Measurements from ENCODE around the gene CDC42BPA.

The CDC42BPA gene, protein sequence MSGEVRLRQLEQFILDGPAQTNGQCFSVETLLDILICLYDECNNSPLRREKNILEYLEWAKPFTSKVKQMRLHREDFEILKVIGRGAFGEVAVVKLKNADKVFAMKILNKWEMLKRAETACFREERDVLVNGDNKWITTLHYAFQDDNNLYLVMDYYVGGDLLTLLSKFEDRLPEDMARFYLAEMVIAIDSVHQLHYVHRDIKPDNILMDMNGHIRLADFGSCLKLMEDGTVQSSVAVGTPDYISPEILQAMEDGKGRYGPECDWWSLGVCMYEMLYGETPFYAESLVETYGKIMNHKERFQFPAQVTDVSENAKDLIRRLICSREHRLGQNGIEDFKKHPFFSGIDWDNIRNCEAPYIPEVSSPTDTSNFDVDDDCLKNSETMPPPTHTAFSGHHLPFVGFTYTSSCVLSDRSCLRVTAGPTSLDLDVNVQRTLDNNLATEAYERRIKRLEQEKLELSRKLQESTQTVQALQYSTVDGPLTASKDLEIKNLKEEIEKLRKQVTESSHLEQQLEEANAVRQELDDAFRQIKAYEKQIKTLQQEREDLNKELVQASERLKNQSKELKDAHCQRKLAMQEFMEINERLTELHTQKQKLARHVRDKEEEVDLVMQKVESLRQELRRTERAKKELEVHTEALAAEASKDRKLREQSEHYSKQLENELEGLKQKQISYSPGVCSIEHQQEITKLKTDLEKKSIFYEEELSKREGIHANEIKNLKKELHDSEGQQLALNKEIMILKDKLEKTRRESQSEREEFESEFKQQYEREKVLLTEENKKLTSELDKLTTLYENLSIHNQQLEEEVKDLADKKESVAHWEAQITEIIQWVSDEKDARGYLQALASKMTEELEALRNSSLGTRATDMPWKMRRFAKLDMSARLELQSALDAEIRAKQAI (N-terminal part only)

DNA sequence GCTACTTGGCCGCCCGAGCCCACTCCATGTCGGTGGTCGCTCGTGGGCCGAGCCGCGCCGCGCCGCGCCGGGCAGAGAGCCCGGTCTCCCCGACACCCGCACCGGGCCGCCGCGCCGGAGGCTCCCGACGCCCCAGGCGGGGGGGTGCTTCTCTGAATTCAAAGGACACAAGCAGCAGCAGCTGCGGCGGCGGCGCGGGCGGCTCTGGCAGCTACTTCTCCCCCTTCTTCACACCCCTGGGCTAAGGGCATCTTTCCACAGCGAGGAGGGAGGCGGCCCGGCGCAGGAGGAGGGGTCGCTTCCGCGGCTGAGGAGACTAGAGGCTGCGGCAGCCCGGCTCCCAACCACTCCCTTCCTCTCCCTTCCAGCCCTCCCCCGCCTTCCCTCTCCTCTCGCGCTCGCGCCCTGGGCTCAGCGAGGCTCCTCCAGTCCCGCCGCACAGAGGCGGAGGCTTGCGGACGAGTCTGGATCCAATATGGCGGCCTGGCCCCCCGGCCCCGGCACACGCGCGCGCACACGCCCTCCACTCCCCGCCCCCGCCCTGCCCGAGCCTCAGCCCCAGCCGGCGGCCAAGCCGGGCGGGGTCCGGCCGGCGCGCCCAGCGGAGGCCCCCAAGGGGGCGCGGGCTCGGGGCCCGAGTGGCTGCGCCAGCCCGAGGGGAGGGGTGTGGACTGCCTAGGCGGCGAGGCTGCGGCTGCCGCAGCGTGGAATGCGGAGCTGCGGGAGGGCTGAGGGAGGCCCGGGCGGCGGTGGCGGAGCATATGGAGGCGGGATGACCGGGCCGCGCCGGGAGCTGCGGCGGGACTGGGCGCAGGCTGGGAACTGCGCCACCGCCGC is at the start of gene CDC42BPA:
Gene CDC42BPA (minus strand): TSS at position 477 of the 837 bp plus-strand sequence. CDS start 1,310 bp downstream, outside the sequence.
- no peaks in the 10 kb centered on the region for H3K27me3 ChIP-seq (ENCODE audit: low read depth)
- no peaks in the 10 kb centered on the region for H3K36me3 ChIP-seq (replicated peaks)
- in situ Hi-C loops (cut with MboI; ENCODE audit: low sequenced_read_pairs), result no loop called here
- peak within 1 kb of the TSS; percentile 67 for H3K4me3 ChIP-seq
- peaks cover 13% of the 10 kb centered on the region for H3K4me1 ChIP-seq
- peak; percentile 76 to 90 for DNase-seq (ENCODE audit: low spot score in 2 of 2)
- no peaks in the 10 kb centered on the region for H3K9me3 ChIP-seq

DNA sequence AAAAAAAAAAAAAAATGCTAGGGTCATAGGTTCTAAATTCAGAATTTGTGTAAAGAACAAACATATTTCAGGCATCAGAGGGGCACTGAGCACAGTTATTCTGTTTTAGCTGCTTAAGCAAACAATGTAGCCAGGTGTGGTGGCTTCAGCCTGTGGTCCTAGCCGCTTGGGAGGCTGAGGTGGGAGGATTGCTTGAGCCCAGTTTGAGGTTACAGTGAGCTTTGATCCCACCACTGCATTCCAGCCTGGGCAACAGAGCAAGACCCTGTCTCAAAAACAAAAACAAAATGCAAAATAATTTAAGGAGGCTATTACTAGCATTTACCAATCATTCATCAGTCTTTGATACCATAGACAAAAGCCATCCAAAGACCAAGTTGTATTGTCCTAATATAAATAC is 49.7 kb upstream of the CDC42BPA start:
- Histone ChIP-seq H3K36me3 (replicated peaks) (no peaks in the 10 kb centered on the region), H3K9me3 (no peaks in the 10 kb centered on the region), H3K4me3 (no peak overlapping the region), H3K27me3 (ENCODE audit: low read depth) (no peaks in the 10 kb centered on the region), H3K4me1 (no peaks in the 10 kb centered on the region)
- DNase-seq (ENCODE audit: low spot score in 2 of 2), result no peak
- in situ Hi-C loops (cut with MboI; ENCODE audit: low sequenced_read_pairs), result no loop called here

DNA sequence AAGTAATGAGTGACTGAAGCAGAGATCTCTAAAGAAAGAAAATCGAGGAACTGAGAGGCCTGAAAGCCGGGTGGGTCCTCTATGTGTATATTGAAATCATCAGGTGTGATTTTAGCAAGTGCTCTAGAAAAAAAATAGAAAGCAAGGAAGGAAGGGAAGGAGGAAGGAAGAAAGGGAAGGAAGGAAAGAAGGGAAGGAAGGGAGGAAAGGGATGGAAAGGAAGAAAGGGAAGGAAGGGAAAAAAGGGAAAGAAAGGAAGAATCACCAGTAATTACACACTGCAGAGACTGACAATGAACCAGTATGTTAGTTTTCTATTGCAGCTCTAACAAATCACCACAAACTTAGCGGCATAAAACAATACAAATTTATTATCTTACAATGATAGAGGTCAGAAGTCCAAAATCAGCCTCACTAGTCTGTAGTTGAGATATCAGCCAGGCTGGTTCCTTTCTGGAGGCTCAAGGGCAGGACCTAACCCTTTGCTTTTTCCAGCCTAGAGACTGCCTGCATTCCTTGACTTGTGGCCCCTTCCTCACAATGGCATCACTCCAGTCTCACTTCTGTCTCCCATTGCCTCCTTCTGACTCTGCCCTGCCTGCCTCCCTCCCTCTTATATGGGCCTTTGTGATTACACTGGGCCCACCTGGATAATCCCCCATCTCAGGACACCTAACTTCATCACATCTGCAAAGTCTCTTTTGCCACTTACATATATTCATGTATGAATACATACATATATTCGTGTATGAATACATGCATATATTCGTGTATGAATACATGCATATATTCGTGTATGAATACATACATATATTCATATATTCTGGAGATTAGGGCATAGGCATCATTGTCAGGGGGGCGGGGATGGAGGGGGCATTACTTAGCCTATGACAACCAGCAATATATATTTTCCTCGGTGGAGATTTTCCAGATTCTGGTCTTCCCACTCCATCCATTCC is 47.5 kb upstream of the CDC42BPA start:
- Histone ChIP-seq H3K4me3 (no peak overlapping the region), H3K36me3 (replicated peaks) (no peaks in the 10 kb centered on the region), H3K27me3 (ENCODE audit: low read depth) (no peaks in the 10 kb centered on the region), H3K9me3 (no peaks in the 10 kb centered on the region), H3K4me1 (no peaks in the 10 kb centered on the region)
- DNase-seq (ENCODE audit: low spot score in 2 of 2), result no peak
- in situ Hi-C loops (cut with MboI; ENCODE audit: low sequenced_read_pairs), result no loop called here

DNA sequence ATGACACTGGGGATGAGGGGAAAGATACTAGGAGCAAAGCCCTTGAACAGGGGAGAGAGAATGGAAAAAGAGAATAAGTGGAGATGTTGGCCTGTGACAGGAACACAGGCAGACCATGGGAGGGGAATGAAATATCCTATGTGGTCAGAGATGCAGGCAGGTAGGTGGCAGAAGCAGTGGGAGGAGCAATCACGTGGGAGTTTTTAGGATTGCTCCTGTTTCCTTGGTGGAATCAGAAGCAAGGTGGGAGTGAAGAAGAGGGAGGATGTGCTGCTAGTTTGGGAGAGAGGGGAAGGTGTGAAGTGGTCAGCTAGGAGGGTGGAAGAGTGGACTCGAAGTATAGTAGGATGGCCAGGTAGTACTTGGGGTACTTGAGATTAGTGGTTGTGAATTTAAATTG is 46.4 kb upstream of the CDC42BPA start:
- H3K4me3 ChIP-seq, result no peak overlapping the region
- no peaks in the 10 kb centered on the region for H3K4me1 ChIP-seq
- in situ Hi-C loops (cut with MboI; ENCODE audit: low sequenced_read_pairs), result no loop called here
- no peaks in the 10 kb centered on the region for H3K27me3 ChIP-seq (ENCODE audit: low read depth)
- no peaks in the 10 kb centered on the region for H3K9me3 ChIP-seq
- H3K36me3 ChIP-seq (replicated peaks), result no peaks in the 10 kb centered on the region
- DNase-seq (ENCODE audit: low spot score in 2 of 2), result no peak

DNA sequence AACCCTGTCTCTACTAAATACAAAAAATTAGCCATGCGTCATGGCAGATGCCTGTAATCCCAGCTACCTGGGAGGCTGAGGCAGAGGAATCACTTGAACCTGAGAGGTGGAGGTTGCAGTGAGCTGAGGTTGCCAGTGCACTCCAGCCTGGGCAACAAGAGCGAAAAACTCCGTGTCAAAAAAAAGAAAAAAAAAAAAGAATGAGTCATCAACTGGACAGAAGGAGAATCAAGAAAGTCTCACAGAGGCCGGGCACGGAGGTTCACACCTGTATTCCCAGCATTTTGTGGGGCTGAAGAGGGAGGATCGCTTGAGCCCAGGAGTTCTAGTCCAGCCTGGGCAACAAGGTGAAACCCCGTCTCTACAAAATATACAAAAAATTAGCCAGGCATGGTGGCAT is 45.5 kb upstream of the CDC42BPA start:
- in situ Hi-C loops (cut with MboI; ENCODE audit: low sequenced_read_pairs), result no loop called here
- Histone ChIP-seq H3K4me3 (no peak overlapping the region), H3K36me3 (replicated peaks) (no peaks in the 10 kb centered on the region), H3K4me1 (no peaks in the 10 kb centered on the region), H3K9me3 (no peaks in the 10 kb centered on the region), H3K27me3 (ENCODE audit: low read depth) (no peaks in the 10 kb centered on the region)
- no peak for DNase-seq (ENCODE audit: low spot score in 2 of 2)

DNA sequence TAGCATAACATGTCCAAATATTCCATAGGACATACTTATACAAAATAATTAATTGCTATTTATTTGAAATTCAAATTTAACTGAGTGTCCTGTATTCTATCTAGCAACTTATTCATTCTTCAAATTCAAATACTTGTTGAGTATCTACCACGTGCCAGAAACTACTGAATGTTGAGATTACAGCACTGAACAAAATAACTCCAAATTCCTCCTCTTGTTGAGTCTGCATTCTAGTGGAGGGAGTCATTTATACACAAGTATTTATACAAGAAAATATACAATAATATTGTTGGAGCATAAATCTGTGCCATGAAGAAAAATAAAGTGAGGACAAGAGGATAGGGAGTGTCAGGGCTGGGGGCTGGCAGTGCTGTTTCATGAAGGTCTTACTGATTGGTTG is 43.7 kb upstream of the CDC42BPA start:
- DNase-seq (ENCODE audit: low spot score in 2 of 2), result no peak
- H3K36me3 ChIP-seq (replicated peaks), result no peaks in the 10 kb centered on the region
- no peak overlapping the region for H3K4me3 ChIP-seq
- H3K4me1 ChIP-seq, result peaks cover 6% of the 10 kb centered on the region
- H3K27me3 ChIP-seq (ENCODE audit: low read depth), result no peaks in the 10 kb centered on the region
- in situ Hi-C loops (cut with MboI; ENCODE audit: low sequenced_read_pairs), result no loop called here
- no peaks in the 10 kb centered on the region for H3K9me3 ChIP-seq

DNA sequence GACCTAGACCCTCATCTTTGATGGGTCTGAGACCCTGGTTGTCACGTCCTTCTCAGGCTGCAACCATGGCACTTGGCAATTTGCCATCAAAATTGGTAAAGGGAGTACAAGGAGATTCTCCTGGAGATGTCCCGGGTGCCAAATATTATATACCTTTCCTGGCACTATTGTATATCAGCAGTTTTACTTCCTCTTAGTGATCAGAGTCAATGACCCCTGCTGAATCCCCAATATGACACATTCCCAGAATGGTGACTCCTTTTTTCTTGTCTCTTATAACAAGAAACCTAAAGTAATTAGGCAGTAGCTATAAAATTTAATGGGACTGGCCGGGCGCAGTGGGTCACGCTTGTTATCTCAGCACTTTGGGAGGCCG is 39.6 kb upstream of the CDC42BPA start:
- H3K27me3 ChIP-seq (ENCODE audit: low read depth), result no peaks in the 10 kb centered on the region
- H3K36me3 ChIP-seq (replicated peaks), result no peaks in the 10 kb centered on the region
- in situ Hi-C loops (cut with MboI; ENCODE audit: low sequenced_read_pairs), result no loop called here
- H3K4me3 ChIP-seq, result no peak overlapping the region
- DNase-seq (ENCODE audit: low spot score in 2 of 2), result no peak
- peaks cover 11% of the 10 kb centered on the region for H3K4me1 ChIP-seq
- H3K9me3 ChIP-seq, result no peaks in the 10 kb centered on the region

DNA sequence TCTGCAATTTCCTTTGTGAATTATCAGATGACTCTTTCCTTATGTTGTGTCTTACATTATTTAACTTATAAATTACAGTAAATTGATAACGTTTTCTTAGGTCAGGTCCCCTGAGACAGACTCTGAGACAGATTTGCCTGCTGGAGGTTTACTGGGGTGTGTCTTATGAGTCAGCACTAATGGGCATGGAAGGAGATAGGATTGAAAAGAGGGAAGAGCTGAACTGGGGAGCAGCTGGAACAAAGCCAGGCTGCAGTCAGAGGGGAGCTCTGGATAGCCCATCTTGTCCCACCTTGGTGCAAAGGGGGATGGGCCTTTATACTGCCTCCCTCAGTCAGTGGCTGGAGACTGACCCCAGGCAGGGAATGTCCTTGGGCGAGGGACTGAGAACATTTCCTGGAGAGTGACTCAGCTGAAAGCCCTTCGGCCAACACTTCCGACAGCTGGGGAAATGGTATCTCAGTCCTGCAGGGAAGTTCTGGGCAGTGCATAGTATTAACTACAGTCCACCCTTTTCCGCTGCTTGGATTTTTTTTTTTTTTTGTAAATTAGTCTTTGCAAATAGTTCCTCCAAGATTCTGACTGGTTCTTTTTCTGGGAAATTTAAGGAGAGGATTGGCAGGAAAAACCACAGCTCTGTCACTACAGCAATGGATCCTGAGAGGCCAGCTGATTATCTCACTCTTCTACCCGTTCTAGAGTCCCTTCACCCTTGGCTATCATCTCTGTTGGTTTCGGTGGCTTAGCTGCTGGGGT is 39.1 kb upstream of the CDC42BPA start:
- in situ Hi-C loops (cut with MboI; ENCODE audit: low sequenced_read_pairs), result no loop called here
- no peaks in the 10 kb centered on the region for H3K27me3 ChIP-seq (ENCODE audit: low read depth)
- no peak overlapping the region for H3K4me3 ChIP-seq
- H3K4me1 ChIP-seq, result peaks cover 11% of the 10 kb centered on the region
- H3K9me3 ChIP-seq, result no peaks in the 10 kb centered on the region
- DNase-seq (ENCODE audit: low spot score in 2 of 2), result peak in 1 of 2 experiments; percentile 17
- no peaks in the 10 kb centered on the region for H3K36me3 ChIP-seq (replicated peaks)

DNA sequence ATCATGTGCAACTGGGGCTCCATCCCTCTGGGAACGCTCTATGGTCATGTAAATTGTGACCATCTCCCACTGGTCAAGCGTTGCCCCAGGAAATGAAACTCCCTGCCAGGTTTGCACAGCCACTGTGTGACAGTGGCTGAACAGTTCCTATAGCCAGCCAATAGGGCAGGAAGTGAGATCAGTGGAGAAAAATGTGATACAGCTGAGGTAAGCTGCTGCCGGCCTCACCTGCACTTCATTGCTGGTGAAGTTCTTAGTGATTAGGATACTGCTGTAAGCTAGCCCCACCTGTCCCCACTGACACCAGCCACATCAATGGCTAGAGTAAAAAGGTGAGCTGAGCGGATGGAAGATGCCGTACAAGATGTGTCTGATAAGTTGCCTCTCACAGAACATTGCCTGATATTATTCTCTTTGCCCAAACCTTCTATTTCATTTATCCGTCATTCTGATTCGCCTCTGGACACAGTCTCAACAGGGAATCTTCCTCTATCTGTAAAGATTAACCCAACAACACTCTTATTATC is 38.4 kb upstream of the CDC42BPA start:
- no peak overlapping the region for H3K4me3 ChIP-seq
- H3K9me3 ChIP-seq, result no peaks in the 10 kb centered on the region
- H3K27me3 ChIP-seq (ENCODE audit: low read depth), result no peaks in the 10 kb centered on the region
- peaks cover 11% of the 10 kb centered on the region for H3K4me1 ChIP-seq
- in situ Hi-C loops (cut with MboI; ENCODE audit: low sequenced_read_pairs), result no loop called here
- H3K36me3 ChIP-seq (replicated peaks), result no peaks in the 10 kb centered on the region
- peak; percentile 48 to 71 for DNase-seq (ENCODE audit: low spot score in 2 of 2)

DNA sequence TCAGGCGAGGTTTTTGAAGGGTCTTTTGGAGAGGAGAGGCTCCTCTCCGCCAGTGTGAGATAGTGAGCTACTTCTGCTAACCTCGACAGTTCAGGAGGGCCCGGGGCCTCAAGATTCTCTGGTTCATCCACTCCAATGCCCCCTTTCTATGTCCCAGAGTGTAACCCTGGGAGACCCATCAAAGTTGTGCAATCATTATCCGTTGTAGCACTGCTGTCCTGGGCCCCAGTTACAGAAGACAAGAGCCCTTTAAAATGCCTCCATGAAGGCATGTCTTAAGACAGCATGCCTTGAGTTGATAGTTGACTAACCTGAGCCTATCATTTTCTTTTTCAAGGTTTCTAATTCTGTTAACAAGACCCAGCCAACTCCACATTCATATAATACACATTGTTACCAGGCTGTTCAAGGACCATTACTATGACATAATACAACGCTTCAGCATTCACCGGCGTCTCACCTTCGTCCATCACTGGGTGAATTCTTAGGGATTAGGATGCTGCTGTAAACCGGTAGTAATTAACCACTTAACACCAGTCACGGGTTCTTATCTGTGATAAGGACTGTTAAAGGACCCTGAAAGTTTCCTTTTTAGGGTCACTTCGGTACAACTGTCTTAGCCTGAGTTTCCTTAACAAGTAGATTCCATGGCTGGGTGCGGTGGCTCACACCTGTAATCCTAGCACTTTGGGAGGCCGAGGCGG is 37.4 kb upstream of the CDC42BPA start:
- DNase-seq (ENCODE audit: low spot score in 2 of 2), result no peak
- Histone ChIP-seq H3K4me3 (no peak overlapping the region), H3K36me3 (replicated peaks) (no peaks in the 10 kb centered on the region), H3K9me3 (no peaks in the 10 kb centered on the region), H3K27me3 (ENCODE audit: low read depth) (no peaks in the 10 kb centered on the region), H3K4me1 (peaks cover 11% of the 10 kb centered on the region)
- in situ Hi-C loops (cut with MboI; ENCODE audit: low sequenced_read_pairs), result no loop called here

DNA sequence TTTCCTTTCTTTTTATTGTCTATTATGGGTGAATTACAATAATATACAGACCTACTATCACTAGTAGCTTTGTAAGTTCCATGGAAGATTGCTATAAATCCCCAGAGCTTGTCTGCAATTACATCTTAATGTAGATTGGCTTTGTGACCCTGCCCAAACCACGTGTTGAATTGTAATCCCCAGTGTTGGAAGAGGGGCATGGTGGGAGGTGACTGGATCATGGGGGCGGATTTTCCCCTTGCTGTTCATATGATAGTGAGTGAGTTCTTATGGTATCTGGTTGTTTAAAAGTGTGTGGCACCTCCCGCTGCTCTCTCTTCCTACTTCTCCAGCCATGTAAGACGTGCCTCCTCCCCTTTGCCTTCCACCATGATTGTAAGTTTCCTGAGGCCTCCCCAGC is 34.9 kb upstream of the CDC42BPA start:
- in situ Hi-C loops (cut with MboI; ENCODE audit: low sequenced_read_pairs), result no loop called here
- H3K27me3 ChIP-seq (ENCODE audit: low read depth), result no peaks in the 10 kb centered on the region
- no peak overlapping the region for H3K4me3 ChIP-seq
- no peak for DNase-seq (ENCODE audit: low spot score in 2 of 2)
- H3K9me3 ChIP-seq, result no peaks in the 10 kb centered on the region
- H3K4me1 ChIP-seq, result peaks cover 11% of the 10 kb centered on the region
- H3K36me3 ChIP-seq (replicated peaks), result no peaks in the 10 kb centered on the region

Measured in HAP-1 (cell line).